GM12872 (cell line): ENCODE measurements around the gene PIK3CA.

Source experiments
- CTCF ChIP-seq: IDR thresholded peaks from 3 replicates; pipeline ENCODE4 v1.5.1; 2011; ENCODE audit warnings: low read depth, mild to moderate bottlenecking, low read length, moderate library complexity; ENCODE audit not compliant: insufficient read depth

The PIK3CA gene

GRCh38 chr3:179184826-179185225 lies 36.7 kb downstream of the PIK3CA start:
- no peak for TF ChIP-seq CTCF

GRCh38 chr3:179186426-179186825 lies 38.3 kb downstream of the PIK3CA start:
- TF ChIP-seq CTCF: no peak

GRCh38 chr3:179189759-179190158 lies 41.6 kb downstream of the PIK3CA start:
- TF ChIP-seq CTCF: no peak

GRCh38 chr3:179190581-179190980 lies 42.4 kb downstream of the PIK3CA start:
- TF ChIP-seq CTCF: no peak

- TF ChIP-seq CTCF: no peak
Observed at GRCh38 chr3:179192542-179192941, 44.4 kb downstream of the PIK3CA start.

GRCh38 chr3:179194931-179195330 lies 46.8 kb downstream of the PIK3CA start:
- no peak for TF ChIP-seq CTCF

- no peak for TF ChIP-seq CTCF
Observed at GRCh38 chr3:179196098-179196497, 47.9 kb downstream of the PIK3CA start.

GRCh38 chr3:179196700-179197099 lies 48.5 kb downstream of the PIK3CA start:
- no peak for TF ChIP-seq CTCF
